ENCODE measurements around the gene TMEM263. TPM values are rescaled to one million over a fixed set of nuclear protein-coding genes. Genes with fewer than 3 reads are reported as not detected.

Gene TMEM263
- total and polyA plus RNA-seq, 9 of the 15 experiments (the other 6 are each of a cell fraction or from before 2014, with no cell fraction given), result 12.6 to 36.7 (median 24.4) TPM

GRCh38 chr12:106954462-106955376, 988 bp upstream of the TMEM263 start (continued):
- TF ChIP-seq GTF2E2 (tag; IDR thresholded peaks at IDR 0.05), result no peak; the same call in none of the 2 replicates
- no peak for TF ChIP-seq CTCF (IDR thresholded peaks at IDR 0.05 in 2 of 3, conservative IDR thresholded peaks at IDR 0.05 in 1 of 3; ENCODE audit: insufficient read depth in 2 of 3, low read depth in 1 of 3, low read length in 3 of 3)
- no peak for TF ChIP-seq TOE1 (IDR thresholded peaks at IDR 0.05; ENCODE audit: borderline replicate concordance)
- 0 out of 2 replicates have a peak, but pooled peaks have one; percentile 34 for TF ChIP-seq TOE1 (CRISPR knock-in tag; IDR thresholded peaks at IDR 0.05; ENCODE audit: borderline replicate concordance, low read depth)
- peak; percentile 75 for TF ChIP-seq USF1 (CRISPR knock-in tag; IDR thresholded peaks at IDR 0.05)
- TF ChIP-seq DNMT1 (IDR thresholded peaks at IDR 0.05), result 0 out of 2 replicates have a peak, but pooled peaks have one; percentile 30
- peak; percentile 71 to 91 for TF ChIP-seq E2F6 (IDR thresholded peaks at IDR 0.05; ENCODE audit: borderline replicate concordance in 1 of 2, extremely low read depth in 1 of 2, insufficient read depth in 1 of 2, insufficient read length in 1 of 2, low read depth in 1 of 2, low read length in 1 of 2, poor library complexity in 1 of 2, severe bottlenecking in 1 of 2)
- no peak for TF ChIP-seq SMAD2 (IDR thresholded peaks at IDR 0.05; ENCODE audit: low read depth, low read length)
- no peak for TF ChIP-seq E2F1 (CRISPR knock-in tag; IDR thresholded peaks at IDR 0.05)
- no peak for TF ChIP-seq RBM15 (IDR thresholded peaks at IDR 0.05; ENCODE audit: insufficient read depth, low read length)
- peak in 1 of 2 experiments; percentile 16; a peak in 1 of 4 replicates for TF ChIP-seq HDAC1 (IDR thresholded peaks at IDR 0.05)
- peak; percentile 76 for TF ChIP-seq ZNF395 (CRISPR knock-in tag; IDR thresholded peaks at IDR 0.05)
- no peak for TF ChIP-seq ARID1B (IDR thresholded peaks at IDR 0.05)
- peak; percentile 56 for TF ChIP-seq MAFG (tag; conservative IDR thresholded peaks at IDR 0.05)
- TF ChIP-seq ZNF197 (CRISPR knock-in tag; IDR thresholded peaks at IDR 0.05; ENCODE audit: low read depth), result no peak
- TF ChIP-seq YY1 (IDR thresholded peaks at IDR 0.05; ENCODE audit: borderline replicate concordance in 1 of 3, control insufficient read depth in 1 of 3, extremely low read depth in 1 of 3, insufficient read depth in 3 of 3, insufficient read length in 1 of 3, insufficient replicate concordance in 2 of 3, low read depth in 1 of 3, low read length in 2 of 3), result no peak
- 0 out of 2 replicates have a peak, but pooled peaks have one; percentile 16 for TF ChIP-seq HDAC2 (IDR thresholded peaks at IDR 0.05)
- no peak for TF ChIP-seq ZEB2 (IDR thresholded peaks at IDR 0.05)
- TF ChIP-seq ZNF695 (CRISPR knock-in tag; IDR thresholded peaks at IDR 0.05), result no peak
